Measurements from ENCODE around the gene SYT5. TPM values are rescaled to one million over a fixed set of nuclear protein-coding genes. Genes with fewer than 3 reads are reported as not detected.

SYT5 gene
- total RNA-seq, 1 experiment from 2014 or later: 4.5 TPM

GRCh38 chr19:55153652-55154264 lies 26.3 kb downstream of the SYT5 start:
- Histone ChIP-seq H3K4ac (ENCODE audit: low read depth, low read length) (no peak overlapping the region), H4K20me1 (ENCODE audit: control insufficient read depth, insufficient read depth, insufficient read length) (no peaks in the 10 kb centered on the region), H3K27me3 (ENCODE audit: insufficient read depth, low read length) (no peaks in the 10 kb centered on the region), H2BK15ac (ENCODE audit: low read depth, low read length) (no peak overlapping the region), H3K18ac (ENCODE audit: insufficient read length, low read depth, low read length) (no peak overlapping the region), H3K14ac (ENCODE audit: insufficient read depth, low read length) (no peak overlapping the region), H3T11ph (ENCODE audit: low read length) (no peak overlapping the region), H3K79me1 (ENCODE audit: insufficient read depth, low read depth, low read length, poor library complexity, severe bottlenecking) (no peaks in the 10 kb centered on the region), H3K4me2 (ENCODE audit: insufficient read depth, insufficient read length, low read length) (no peak overlapping the region), H2BK120ac (ENCODE audit: low read depth, low read length, poor library complexity, severe bottlenecking) (no peak overlapping the region), H2BK20ac (ENCODE audit: low read depth, low read length, poor library complexity, severe bottlenecking) (no peak overlapping the region), H3K27ac (ENCODE audit: insufficient read length, low read depth, low read length) (no peak overlapping the region), H3K79me2 (ENCODE audit: insufficient read depth, low read length) (no peaks in the 10 kb centered on the region), H3K23ac (ENCODE audit: insufficient read length, low read depth, low read length) (no peak overlapping the region), H3K9me3 (ENCODE audit: control insufficient read depth, low read depth, low read length) (no peaks in the 10 kb centered on the region), H4K5ac (ENCODE audit: insufficient read length, low read depth, low read length) (no peak overlapping the region), H4K91ac (ENCODE audit: insufficient read length, low read depth, low read length) (no peak overlapping the region), H2BK12ac (ENCODE audit: insufficient read length, low read depth, low read length) (no peak overlapping the region), H3K56ac (ENCODE audit: insufficient read length, low read depth, low read length) (no peak overlapping the region), H3K23me2 (ENCODE audit: insufficient read length, low read depth, low read length, poor library complexity, severe bottlenecking) (peaks cover 8% of the 10 kb centered on the region), H2BK5ac (ENCODE audit: insufficient read length, low read length) (no peak overlapping the region), H4K8ac (replicated peaks; ENCODE audit: insufficient read length, low read depth, low read length) (no peak overlapping the region), H3K4me1 (ENCODE audit: insufficient read depth, low read length) (peaks cover 3% of the 10 kb centered on the region; the same call in 1 of the 2 replicates), H2AK5ac (ENCODE audit: insufficient read length, low read length) (no peak overlapping the region), H2AFZ (ENCODE audit: low read length) (no peak overlapping the region), H3K9ac (ENCODE audit: extremely low read depth, insufficient read length, low read length) (no peak overlapping the region)
- Mint-ChIP-seq H3K4me3 (no peak overlapping the region), H3K4me1 (peaks cover 20 to 22% of the 10 kb centered on the region in 2 experiments), H3K36me3 (ENCODE audit: insufficient read depth in 1 of 3, low read depth in 3 of 3) (peaks cover 25 to 39% (median 38%) of the 10 kb centered on the region in 3 experiments), H3K27ac (no peak overlapping the region), H3K27me3 (ENCODE audit: low read depth) (peaks cover 18% of the 10 kb centered on the region), H3K9me3 (no peaks in the 10 kb centered on the region; a peak in 3 of 5 replicates)
- no CpG with 5 or more reads among the region's 12 CpGs for WGBS (ENCODE audit: extremely low coverage, insufficient read length, low lambda C conversion rate)
- DNase-seq: no peak
- TF ChIP-seq CTCF (conservative IDR thresholded peaks at IDR 0.05): no peak

Measured in H9 (cell line).